ENCODE data around the gene MROH2A.
A peak's percentile ranks its signal among the peaks of the same experiment; 100 is the strongest.

Gene MROH2A

DNA sequence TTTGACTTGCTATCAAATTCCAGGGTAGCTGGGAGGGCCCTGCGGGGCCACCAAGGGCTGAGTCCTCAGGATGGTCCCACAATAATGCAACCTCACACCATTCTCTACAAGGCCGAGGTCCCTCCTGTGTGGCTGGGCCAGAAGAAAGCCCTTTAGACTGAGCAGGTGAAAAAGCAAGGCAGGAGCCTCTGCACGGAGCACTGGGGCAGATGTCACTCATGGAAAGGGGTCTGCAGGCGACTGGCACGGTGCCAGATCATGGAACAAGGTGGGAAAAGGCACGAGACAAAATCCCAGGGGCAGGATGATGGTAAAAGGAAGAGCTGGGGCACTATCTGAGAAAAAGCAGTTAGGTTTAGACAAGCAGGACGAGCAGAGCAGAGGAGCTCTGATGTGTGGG lies 60.1 kb downstream of the MROH2A start:
- DNase-seq: no peak

DNA sequence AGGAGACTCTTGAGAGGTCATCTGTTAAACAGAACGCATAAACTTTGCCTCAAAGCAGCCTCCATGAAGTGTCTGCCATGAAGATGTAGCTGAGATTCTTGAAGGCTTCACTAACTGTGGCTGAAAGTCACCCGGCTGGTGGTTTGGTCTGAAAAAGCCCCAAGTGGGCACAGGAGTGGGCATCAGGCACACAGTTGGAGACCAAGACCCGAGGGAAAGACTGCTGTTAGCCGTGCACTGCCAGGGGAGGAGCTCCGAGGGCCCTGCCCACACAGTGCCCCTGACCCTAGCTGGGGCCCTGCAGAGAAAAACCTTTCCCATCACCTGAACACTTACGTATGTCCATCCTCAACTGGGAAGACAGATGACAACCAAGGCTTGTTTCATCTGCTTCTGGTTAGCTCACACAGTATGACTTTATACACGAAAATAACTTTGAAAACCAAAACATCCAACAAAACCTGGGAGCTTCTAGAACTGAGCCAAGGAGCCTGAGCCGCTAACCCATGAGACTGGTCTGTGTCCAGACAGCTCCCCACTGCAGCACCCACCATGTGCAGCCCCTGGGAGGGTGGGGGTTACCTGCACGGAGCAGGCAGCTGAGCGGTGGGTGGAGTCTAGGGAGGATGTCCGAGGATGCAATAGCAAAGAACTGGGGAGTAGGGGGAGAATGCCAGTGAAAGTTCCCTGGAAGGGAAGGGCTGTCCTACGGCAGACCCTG lies 60.8 kb downstream of the MROH2A start:
- DNase-seq: no peak

DNA sequence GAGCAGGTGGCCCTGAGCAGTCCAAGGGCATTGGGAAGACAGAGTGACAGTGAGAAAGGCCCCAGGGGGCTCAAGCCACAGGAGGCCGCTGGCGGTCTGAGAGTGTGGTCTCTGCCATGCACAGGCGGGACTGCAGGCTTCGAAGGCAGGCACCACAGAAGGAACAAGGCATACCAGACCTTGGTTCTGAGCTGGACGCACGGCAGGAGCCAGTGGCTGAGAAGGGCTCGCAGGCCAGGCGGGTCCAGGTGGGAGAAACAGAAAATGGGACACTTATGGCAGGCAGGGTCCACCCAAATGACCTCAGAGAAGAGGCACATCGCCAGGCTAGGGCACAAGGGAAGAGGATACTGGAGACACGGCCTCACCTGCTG lies 61.3 kb downstream of the MROH2A start:
- no peak for DNase-seq

DNA sequence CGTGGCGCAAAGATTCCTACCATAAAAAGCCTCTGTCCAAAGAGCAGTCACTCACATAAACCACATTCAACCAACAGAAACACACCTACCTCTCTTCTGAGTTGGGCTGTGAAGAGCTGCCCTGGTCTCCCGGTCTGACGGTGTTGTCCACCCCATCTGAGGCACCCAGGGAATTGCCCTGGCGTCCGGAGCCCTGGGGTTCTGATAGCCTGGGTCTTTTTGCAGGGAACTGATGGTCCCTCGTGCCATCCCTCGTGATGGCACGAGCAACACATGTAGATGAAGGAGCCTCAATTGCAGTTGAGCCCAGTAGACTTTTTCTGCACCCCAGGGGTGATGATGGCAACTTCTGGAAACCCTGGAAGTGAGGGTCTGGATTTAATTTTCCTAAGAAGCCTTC lies 62.4 kb downstream of the MROH2A start:
- DNase-seq: no peak

DNA sequence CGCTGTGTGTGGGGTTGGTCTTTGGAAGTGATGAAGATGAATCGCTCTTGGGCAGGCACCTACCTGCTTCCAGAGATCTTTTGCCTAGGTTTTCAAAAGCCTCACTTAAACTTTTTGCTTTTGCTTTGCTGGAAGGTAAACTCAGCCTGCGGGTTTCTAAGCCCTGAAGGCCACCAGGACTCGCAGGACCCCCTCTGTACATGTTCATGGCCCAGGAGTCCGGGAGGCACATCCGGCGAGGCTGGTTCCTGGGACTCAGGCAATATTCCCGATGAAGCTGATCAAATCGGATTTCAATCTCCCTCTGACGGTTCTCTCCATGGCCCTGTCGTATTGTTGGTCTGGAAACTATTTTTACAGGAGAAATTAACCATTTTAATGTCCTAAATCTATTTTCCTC lies 63.1 kb downstream of the MROH2A start:
- no peak for DNase-seq

DNA sequence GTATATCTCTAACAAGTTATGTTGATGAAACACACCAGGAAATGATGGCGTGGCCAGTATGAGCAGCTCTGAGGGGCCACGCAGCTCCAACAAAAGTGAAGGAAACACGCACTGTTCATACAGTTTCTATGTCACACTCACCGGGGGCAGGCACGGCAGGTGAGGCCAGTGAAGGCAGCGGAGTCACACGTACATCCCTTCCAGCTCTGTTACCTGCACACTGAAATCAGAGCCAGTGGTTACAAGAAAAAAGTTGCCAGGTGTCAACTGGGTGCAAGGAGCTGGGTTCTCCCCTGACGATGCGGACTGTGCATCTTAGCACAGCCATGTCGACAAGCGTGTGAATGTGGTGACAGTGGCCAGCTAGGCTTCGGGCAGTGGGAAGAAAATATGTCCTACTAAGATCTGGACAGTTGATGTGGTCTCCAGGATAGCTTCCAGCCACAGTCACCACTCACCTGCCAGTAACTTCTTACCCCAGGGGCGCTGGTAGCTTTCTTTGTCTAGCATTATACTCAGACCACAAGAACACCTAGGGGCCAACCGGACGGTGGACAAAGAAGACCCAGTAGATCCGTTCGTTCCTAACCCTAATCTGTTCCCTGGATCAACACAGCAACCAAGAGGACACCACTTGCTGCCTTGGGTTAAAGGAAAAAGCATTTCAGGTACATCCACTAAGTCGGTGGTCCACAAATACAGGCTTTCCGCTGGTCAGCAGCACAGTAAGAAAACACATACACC lies 66.1 kb downstream of the MROH2A start:
- DNase-seq: no peak

DNA sequence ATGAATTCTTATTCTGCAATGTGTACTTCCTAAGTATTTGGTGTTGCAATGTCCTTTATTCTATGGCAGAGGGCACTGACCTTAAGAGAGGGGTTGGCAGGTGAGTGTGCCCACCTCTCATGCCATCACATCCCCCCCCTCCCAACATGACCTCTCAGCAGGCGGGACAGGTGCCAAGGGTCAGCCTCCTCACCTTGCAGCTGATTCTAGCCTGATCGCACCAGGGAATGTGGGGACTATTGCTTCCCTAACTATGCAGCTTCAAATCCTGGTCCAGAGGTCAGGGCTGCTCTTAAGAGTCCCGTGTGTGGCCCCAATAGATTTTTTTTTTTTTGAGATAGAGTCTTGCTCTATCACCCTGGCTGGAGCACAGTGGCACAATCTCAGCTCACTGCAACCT lies 66.7 kb downstream of the MROH2A start:
- DNase-seq: no peak

DNA sequence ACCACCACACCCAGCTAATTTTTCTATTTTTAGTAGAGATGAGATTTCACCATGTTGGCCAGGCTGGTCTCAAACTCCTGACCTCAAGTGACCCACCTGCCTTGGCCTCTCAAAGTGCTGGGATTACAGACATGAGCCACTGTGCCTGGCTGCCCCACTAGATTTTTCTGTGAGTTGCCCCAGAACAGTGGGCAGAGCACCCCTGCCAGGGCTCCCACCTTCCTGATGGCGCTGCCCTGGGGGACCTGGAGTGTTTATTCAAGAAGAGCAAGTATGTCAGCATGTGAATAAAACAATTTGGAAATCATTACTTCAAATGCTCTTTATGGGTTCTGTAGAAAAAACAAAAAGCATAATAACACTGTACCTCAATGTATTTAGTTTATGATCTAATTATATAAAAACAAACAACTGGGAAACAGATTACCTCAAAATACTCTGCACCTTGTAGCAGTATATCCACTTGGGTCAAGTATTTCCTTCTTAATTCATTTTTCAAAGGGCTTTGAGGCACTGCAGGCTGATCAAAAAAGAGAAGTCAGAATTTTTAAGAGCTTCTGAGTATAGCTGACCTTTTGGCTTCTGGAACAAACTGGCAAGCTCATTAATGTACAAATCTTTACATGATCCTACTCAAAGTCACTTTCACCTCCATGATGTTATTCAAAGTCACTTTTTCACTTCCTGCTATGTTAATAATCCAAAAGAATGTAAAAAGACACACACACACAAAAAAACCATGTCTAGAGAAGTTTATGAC lies 67.4 kb downstream of the MROH2A start:
- no peak for DNase-seq

DNA sequence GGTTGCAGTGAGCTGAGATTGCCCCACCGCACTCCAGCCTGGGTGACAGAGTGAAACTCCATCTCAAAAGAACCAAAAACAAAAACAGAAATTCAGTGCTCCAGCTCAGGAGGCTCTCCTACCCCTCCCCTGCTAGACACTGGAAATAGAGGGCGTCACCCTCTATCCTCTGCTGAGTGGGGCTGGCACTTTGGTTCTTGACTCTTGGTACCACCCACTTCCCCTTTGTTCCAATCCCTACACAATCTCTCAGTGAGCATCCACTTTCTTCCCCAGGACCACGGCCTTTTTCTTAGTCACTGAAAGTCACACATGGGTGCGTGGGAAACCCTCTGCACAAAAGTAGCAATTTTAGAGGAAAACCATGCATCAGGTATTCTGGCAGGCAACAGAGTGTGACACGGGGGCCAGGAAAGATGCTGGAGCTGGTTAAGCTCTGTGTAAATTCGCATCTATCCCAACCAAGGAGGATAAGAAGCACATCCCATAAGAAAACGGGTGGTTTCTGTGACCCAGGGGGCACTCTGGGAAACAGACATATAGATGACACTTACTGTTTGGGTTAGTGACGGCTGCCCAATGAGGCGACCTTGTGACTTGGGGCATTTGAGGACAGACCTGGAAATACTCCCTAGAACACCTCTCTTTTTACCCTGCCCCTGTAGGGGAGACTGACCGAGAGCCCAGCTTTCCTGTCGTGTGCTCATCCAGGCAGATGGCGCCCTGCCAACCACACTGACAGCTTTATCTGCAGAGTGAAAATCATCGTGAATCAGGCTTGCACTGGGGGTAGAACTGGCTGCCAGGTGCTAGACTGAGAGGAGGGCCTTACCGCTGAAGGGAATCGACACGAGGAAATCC lies 68.5 kb downstream of the MROH2A start:
- no peak for DNase-seq

DNA sequence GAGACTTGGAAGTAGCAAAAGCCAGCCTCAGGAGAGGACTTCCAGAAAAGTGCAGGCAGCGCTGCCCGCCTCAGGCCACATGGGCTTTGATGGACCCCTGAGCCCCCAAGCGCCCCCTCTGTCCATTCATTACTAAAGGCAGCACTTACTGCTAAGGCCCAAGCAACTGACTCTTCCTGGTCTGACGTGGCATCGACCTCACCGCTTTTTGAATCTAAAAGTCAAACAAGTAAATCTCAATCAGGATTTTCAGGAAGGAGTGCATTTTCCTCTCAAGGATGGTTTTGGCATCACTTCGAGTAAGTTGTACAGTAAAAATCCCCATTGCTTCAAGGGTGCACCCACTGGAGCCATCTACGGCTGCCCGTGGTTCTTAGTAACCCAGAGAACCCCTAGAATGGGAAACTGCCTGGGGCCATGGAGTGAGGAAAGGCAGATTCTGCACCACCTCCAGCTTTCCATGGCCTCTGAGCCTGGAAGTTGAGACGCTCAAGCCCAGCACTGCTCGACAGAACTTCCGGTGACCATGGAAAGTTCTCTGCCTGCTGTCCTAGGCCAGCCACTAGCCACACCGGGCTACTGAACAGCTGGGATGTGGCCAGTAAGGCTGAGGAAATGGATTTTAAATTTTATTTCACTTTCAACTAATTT lies 69.2 kb downstream of the MROH2A start:
- no peak for DNase-seq

DNA sequence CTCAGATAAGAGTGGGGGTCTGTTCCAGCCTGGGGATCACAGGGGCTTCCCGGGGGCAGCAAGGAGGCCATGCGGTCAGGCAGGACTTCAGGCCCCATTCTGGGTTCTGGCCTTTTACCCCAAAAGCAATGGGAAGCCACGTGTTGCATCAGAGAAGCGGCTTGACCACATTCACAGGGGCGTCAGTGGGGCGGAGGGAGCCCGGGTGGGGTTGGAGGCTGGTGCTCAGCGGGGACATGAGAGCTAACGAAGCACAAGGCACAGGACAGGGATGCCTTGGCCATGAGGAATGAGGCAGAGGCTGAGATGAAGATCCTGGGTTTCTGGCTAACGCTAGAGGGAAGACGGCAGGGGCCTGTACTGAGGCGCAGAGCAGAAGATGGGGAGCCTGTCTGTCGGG lies 70.1 kb downstream of the MROH2A start:
- no peak for DNase-seq

DNA sequence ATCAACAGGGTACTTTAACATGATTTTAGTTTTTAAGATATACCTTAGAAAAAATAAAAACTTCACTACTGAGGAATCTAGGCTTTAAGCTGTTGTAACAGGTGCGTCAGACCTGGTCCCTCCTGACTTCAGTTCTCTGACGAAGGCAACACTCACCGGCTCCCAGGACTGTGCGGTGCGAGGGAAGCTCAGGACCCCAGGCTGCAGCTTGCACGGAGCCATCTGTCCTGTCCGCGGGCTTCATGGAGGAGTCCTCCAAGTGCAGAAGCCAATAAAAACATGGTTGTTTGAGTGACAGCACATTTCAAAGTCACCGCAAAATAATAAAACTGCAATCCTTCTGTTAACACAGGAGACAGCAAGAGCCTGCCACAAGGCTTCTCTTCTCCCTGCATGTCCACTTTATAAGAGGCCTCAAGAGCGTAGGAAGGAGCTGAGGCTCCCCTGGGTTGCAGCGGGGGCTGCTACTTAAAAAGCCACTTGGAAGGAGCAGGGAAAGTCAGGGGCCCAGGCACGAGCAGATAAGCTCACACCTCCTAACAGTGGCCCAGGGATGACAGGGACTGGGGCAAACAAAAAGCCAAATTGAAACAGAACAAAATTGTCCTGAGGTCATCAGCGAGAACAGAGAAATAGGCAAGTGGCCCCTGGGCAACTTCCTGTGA lies 71.6 kb downstream of the MROH2A start:
- DNase-seq: no peak

DNA sequence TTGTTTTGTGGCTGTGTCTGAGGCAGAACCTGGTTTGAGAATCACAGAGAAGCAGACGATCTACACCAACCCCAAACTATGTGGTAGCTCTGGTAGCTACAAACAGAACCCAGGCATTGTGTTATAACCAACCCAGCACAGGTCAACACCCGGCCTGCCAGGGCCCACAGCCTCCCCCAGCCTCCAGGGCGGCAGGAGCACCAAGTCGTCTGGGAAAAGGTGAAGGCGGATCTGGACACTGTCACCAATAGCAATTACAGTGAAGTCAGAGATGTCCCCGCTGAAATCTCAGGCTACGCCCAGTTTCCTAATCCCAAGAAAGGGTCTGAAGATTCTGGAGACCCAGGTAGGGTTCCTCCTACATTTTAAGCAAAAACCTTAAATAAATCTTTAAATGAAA lies 72.6 kb downstream of the MROH2A start:
- DNase-seq: no peak

DNA sequence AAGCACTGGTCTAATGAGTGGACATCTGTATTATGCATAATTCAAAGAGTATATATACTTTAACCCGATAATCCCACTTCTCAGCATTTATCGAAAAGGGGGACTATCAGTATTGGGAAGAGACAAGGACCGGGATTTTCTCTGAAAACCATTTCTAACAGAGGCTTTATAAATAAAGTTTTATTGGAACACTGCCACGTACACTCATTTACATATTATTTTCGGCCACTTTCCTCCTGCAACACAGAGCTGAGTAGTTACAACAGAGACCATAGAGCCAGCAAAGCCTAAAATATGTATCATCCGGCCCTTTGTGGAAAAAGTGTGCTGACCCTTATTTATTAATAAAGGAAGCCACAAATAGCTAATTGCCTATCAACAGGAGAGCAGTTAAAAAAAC lies 73.0 kb downstream of the MROH2A start:
- no peak for DNase-seq

DNA sequence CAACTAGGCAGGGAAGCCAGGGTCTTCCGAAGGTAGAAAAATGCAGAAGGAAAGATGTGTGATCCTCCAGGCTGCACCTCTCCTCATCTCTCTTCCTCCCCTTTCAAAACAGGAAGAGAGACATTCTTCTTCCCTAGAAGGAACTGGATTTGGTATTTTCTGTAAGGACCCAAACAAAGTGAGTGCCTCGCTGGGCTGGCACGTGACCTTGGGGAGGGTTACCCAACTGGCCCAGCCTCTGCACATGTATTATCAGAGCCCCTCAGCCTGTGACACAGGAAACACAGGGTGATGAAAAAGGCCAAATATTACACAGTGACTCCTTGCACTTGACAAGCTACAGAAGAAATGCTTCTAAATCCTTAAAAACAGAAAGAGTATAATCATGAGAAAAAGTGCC lies 73.9 kb downstream of the MROH2A start:
- DNase-seq: no peak

DNA sequence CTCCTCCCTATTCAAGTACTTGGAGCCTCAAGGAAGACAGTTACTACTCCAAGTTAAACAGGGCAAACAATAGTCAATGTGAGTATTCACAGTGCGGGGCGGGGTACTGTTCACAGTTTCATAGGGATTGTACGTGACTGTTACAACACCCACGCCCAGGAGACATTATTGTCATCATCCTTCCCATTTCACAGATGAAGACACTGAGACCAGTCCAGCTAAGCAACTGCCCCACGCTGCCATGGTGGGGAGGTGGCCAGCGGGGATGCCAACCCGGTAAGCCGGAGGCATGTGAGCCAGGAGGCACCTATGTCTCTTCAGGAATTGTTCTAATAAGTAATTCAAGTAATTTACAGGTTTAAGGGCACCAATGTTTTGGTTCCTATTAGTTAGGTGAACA lies 75.2 kb downstream of the MROH2A start:
- DNase-seq: no peak

DNA sequence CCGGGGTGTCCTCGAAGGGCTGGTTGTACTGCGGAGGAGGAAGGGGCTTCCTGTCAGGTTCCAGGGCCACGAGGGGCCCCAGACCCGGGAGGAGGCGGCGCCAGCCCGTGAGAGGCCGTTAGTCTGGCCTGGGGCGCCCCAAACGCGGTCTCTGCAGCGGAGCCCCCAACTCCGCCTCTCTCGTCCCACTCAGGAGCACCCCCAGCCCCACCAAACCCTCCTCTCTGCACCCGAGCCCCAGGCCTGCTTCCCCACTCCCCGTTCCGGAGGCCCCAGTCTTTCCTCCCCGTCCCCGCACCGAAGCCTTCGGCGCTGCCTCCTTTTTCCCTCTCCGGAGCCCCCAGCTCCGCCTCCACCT lies 75.7 kb downstream of the MROH2A start:
- peak; percentile 19 for DNase-seq

DNA sequence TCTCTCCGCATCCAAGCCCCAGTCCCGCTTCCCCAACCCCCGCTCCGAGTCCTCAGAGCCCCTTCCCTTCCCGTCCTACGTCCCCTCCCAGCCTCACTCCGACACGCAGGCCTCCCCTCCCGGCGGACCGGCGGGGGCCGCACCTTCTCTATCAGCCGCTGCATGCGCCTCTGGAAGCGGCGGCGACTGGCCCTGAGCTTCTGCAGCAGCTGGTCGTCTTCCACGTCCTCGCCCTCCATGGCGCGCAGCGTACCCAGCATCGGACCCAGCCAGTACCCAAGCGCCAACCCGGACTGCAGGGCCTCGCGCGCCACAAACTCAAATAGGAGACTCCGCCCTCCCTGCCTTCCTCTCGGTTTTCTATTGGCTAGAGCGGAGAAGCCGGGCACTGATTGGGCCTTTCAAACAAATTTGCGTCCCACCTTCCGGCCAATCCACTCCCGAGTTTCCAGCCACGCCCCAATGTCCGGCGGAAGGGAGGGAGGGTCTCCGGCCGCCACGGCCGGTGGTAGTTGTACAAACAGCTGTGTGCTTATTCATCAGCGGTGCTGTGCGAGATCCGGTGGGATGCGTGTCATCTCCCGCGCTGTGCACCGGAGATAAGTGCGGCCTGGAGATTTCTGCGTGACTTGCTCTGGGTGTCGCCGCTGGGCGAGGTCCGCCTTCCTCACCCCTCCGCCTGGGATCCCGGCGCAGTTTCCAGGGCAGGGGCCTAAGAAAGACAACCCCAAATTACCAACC lies 76.3 kb downstream of the MROH2A start, which contains the start of gene HJURP:
Gene HJURP, minus strand, starts transcription at position 295 of the 741 bp plus-strand sequence. Its CDS starts 35 bp downstream, at position 260.
- DNase-seq: peak; percentile 96

DNA sequence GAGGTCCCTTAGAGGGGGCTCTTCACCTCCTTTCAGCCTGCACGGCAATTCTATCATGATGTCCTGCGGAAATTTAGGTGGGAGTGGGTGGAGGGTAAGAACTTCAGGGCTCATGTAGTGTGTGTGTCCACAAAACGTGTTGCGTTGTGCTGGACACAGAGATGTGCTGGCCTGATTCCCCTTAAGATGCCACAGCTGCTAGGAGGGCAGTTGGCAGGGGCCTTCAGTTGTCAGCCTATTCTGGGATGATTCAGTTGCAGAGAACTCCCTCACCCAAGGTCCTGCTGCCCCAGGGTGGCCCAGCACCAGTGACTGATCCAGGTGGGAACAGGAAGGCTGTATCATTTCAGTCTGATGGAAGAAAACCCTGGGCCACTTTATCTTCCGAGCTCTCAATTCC lies 77.2 kb downstream of the MROH2A start:
- peak; percentile 1 for DNase-seq

DNA sequence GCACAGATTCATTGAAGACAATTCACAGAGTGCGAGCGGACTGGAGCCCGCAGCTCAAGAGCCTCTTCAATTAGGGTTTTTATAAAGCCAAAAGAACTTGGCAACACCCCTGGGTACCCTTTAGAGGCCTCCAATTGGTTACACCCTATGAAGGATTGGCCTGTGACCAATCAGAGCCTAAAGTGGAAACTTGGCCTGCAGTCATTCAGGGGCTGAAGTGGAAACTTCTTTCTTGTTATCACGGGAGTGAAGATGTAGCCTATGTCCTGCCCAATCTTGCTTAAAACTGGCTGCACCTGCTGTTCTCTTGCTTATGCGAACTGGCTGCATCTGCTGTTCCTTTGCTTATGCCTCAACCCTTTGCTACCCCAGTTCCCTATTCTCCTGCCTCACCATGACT lies 78.1 kb downstream of the MROH2A start:
- no peak for DNase-seq

DNA sequence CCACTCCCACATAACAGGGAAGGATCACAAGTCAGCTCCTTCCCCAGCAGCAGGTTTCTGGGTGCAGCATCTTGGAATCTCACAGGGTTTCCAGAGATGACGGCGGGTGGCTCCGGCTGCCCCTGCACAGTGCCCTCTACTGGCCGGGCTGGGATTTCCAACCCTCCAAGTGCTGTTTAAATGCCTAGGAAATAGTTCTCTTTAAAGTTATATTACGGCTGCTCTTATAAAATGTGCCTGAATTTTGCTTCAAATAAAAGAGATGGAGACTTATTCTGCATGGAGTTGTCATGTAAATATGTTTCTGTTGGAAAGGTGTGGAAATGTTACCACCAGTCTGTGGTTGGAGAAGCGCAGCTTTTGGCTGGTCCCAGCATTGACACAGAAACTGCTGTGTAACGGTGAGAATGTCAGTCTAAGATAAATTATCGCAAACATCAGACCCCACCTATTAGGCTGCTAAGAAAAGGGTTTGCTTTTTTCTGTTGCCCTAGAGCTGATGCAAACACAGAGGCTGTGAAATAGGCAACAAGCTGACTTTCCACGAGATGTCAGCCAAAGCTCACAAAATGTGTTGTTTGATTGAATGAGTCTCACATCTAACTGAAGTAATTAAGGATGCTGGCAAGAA lies 79.5 kb downstream of the MROH2A start:
- DNase-seq: peak; percentile 81
